ENCODE data around the gene TH. TPM values are rescaled to one million over a fixed set of nuclear protein-coding genes. Genes with fewer than 3 reads are reported as not detected.

TH gene
- total and polyA plus RNA-seq, 2 of the 8 experiments (the other 6 are each of a cell fraction or from before 2014, with no cell fraction given), result 0.09 TPM; not detected in 1

DNA sequence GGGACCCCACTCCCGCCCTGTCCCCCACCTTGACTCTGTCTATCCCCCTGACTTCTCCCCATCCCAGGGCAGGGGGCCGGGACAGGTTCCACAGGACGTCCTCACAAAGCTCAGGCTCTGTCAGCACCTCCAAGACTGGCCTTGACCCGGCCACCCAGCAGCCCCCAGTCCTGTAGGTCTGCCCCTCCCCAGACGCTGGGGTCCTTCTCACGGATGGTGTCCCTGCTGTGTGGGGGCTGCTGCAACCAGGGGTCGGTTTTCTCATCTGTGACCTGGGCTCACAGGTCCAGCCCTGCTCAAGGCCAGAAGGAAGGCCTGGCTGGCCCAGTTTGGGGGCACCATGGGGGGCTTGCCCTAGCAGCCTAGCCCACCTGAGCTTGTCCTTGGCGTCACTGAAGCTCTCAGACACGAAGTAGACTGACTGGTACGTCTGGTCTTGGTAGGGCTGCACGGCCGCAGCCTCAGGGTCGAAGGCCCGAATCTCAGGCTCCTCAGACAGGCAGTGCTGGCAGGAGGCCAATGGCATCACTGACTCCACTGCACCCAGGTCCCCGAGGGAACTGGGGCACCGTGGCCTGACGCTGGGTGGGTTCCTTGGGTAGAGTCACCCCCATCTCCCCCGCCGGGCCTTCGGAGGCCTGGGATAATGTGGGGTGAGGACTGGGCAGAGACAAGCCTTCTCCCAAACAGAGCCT lies 6.6 kb downstream of the TH start (continued):
- TF ChIP-seq CTBP2 (IDR thresholded peaks at IDR 0.05; ENCODE audit: borderline replicate concordance, insufficient read depth, insufficient read length, low read length), result no peak
- TF ChIP-seq BCL11A (IDR thresholded peaks at IDR 0.05; ENCODE audit: low read depth in 2 of 2, low read length in 2 of 2), result no peak
- no peak for TF ChIP-seq KDM4A (IDR thresholded peaks at IDR 0.05; ENCODE audit: low read depth, low read length, severe bottlenecking)
- no peak for TF ChIP-seq KDM5A (IDR thresholded peaks at IDR 0.05; ENCODE audit: low read length)
- no peak for TF ChIP-seq CBX8 (IDR thresholded peaks at IDR 0.05; ENCODE audit: borderline replicate concordance, low read depth, low read length)
- no peak for TF ChIP-seq TCF12 (IDR thresholded peaks at IDR 0.05; ENCODE audit: low read depth, low read length)
- TF ChIP-seq TBP (IDR thresholded peaks at IDR 0.05; ENCODE audit: low read depth, low read length), result no peak
- no peak for TF ChIP-seq HDAC2 (IDR thresholded peaks at IDR 0.05; ENCODE audit: borderline replicate concordance in 1 of 2, low read depth in 2 of 2, low read length in 2 of 2)
